Activated CD8-positive, alpha-beta memory T cell treated with anti-CD3 and anti-CD28 coated beads, Interleukin-2, amount 50 U/mL, for 48 hours (primary cell): ENCODE measurements around the gene TESK2.
"Not testable (repeated sequence)": the region's sequence is repeated elsewhere in the genome, so short reads cannot be mapped to it uniquely, and the experiment has no call there.

ENCODE experiments used
- DNase-seq: peaks from one replicate; pipeline ENCODE4 v3.0.0-alpha.2; 2020

The TESK2 gene

GRCh38 chr1:45364294-45364693 is 126.7 kb downstream of the TESK2 start:
- no peak for DNase-seq

GRCh38 chr1:45360981-45361380 is 130.0 kb downstream of the TESK2 start:
- DNase-seq = not testable (repeated sequence)

- DNase-seq = no peak
Measured at GRCh38 chr1:45359882-45360513, 131.0 kb downstream of the TESK2 start.

GRCh38 chr1:45356186-45356585 is 134.8 kb downstream of the TESK2 start:
- DNase-seq = no peak

GRCh38 chr1:45355683-45356082 is 135.3 kb downstream of the TESK2 start:
- DNase-seq = no peak

GRCh38 chr1:45354838-45355237 is 136.1 kb downstream of the TESK2 start:
- DNase-seq = no peak

GRCh38 chr1:45353685-45354084 is 137.3 kb downstream of the TESK2 start:
- no peak for DNase-seq

GRCh38 chr1:45351508-45351907 is 139.5 kb downstream of the TESK2 start:
- DNase-seq = no peak

GRCh38 chr1:45348966-45349677 is 141.8 kb downstream of the TESK2 start:
- no peak for DNase-seq

GRCh38 chr1:45348609-45348965 is 142.4 kb downstream of the TESK2 start:
- no peak for DNase-seq

- no peak for DNase-seq
Measured at GRCh38 chr1:45348020-45348419, 142.9 kb downstream of the TESK2 start.

GRCh38 chr1:45346473-45346872 is 144.5 kb downstream of the TESK2 start:
- DNase-seq = no peak

GRCh38 chr1:45345014-45345413 is 145.9 kb downstream of the TESK2 start:
- DNase-seq = no peak

- DNase-seq = no peak
Measured at GRCh38 chr1:45344499-45344898, 146.5 kb downstream of the TESK2 start.

GRCh38 chr1:45340816-45341466 is 150.0 kb downstream of the TESK2 start:
- peak; percentile 66 for DNase-seq

GRCh38 chr1:45339789-45340558 is 151.0 kb downstream of the TESK2 start, which contains the start of the genes MUTYH and TOE1:
Gene MUTYH (minus strand): TSS chr1:45340440. CDS start chr1:45334505, 5,935 bp downstream.
Gene TOE1 (plus strand): TSS chr1:45340170. CDS start chr1:45340253, 83 bp downstream.
- DNase-seq = peak; percentile 97

GRCh38 chr1:45337630-45338325 is 153.2 kb downstream of the TESK2 start:
- no peak for DNase-seq

- no peak for DNase-seq
Measured at GRCh38 chr1:45335855-45336324, 155.1 kb downstream of the TESK2 start.

- no peak for DNase-seq
Measured at GRCh38 chr1:45334308-45335245, 156.4 kb downstream of the TESK2 start.

GRCh38 chr1:45332346-45332720 is 158.6 kb downstream of the TESK2 start:
- no peak for DNase-seq
